GM12878 (cell line): Measurements from ENCODE around the gene PLA2G2E. TPM values are rescaled to one million over a fixed set of nuclear protein-coding genes. Genes with fewer than 3 reads are reported as not detected.

ENCODE experiments used
- ASH2L ChIP-seq: fragments of 300-600, 200-600 bp; sonication (generic); IDR thresholded peaks from 2 replicates; pipeline ENCODE4 v1.6.1; 2017; ENCODE audit warnings: low read depth, mild to moderate bottlenecking, borderline replicate concordance
- MTA2 ChIP-seq: fragments of 450-650 bp; IDR thresholded peaks from 2 replicates; pipeline ENCODE4 v1.6.1; 2016; ENCODE audit warnings: low read depth, mild to moderate bottlenecking, moderate library complexity
- MYC ChIP-seq: IDR thresholded peaks from 2 replicates; pipeline ENCODE4 v1.6.1; 2011; ENCODE audit warnings: mild to moderate bottlenecking, low read length, moderate library complexity, inconsistent platforms; ENCODE audit not compliant: insufficient read depth, insufficient replicate concordance, insufficient read length, severe bottlenecking
- SIX5 ChIP-seq: IDR thresholded peaks from 2 replicates; pipeline ENCODE4 v1.6.1; 2011; ENCODE audit warnings: mild to moderate bottlenecking, low read depth, low read length, moderate library complexity; ENCODE audit not compliant: severe bottlenecking
- ZSCAN29 ChIP-seq: fragments of 450-650 bp; IDR thresholded peaks from 2 replicates; pipeline ENCODE4 v1.6.1; 2017; ENCODE audit warnings: mild to moderate bottlenecking, moderate library complexity
- polyA plus RNA-seq, 11 experiments: library from polyadenylated mRNA; depleted of rRNA in 4 of 11; unstranded in 6 of 11; stranded (reverse) in 5 of 11; fragments of >200 nt; fragmentation: Nextera tagmentation in 4 of 11; fragmentation: Illumina TruSeq in 1 of 11; extraction: Ambion mirVana in 4 of 11; extraction: Trizol in 1 of 11; gene quantifications; 1 replicate in 1 of 11; 2 replicates in 10 of 11; pipeline versions ENCODE4 v1.2.1 to v1.2.3, GENCODE V29; 2011 to 2016; ENCODE audit warnings: inconsistent platforms in 2 of 11, missing spikeins in 2 of 11, low read depth in 1 of 11
- total RNA-seq, 4 experiments: library from RNA; depleted of rRNA in 3 of 4; stranded (reverse); fragments of >200 nt in 3 of 4; fragmentation: Illumina TruSeq in 1 of 4; extraction: Trizol in 1 of 4; gene quantifications; 2 replicates each; pipeline versions ENCODE4 v1.2.1 to v1.2.3, GENCODE V29; 2013 to 2021
- TF ChIP-seq, protein P1 (sequence below): fragments of 450-650 bp; IDR thresholded peaks from 2 replicates; pipeline ENCODE4 v1.6.1; 2017; ENCODE audit warnings: mild to moderate bottlenecking, low read depth, inconsistent platforms; ENCODE audit not compliant: poor library complexity, severe bottlenecking
- TF ChIP-seq, protein P2 (sequence below): IDR thresholded peaks from 2 replicates; pipeline ENCODE4 v1.6.1; 2011; ENCODE audit warnings: mild to moderate bottlenecking, low read depth, low read length, moderate library complexity; ENCODE audit not compliant: insufficient replicate concordance
- TF ChIP-seq, protein P3 (sequence below): IDR thresholded peaks from 2 replicates; pipeline ENCODE4 v1.6.1; 2011; ENCODE audit warnings: low read depth, low read length, improper control_type of control experiment, borderline replicate concordance
- TF ChIP-seq, protein P4 (sequence below): fragments of 450-650 bp; IDR thresholded peaks from 2 replicates; pipeline ENCODE4 v1.6.1; 2016; ENCODE audit warnings: mild to moderate bottlenecking, moderate library complexity, borderline replicate concordance

The PLA2G2E gene
- total and polyA plus RNA-seq, 10 of the 15 experiments (the other 5 are each of a cell fraction or from before 2014, with no cell fraction given), result not detected

DNA sequence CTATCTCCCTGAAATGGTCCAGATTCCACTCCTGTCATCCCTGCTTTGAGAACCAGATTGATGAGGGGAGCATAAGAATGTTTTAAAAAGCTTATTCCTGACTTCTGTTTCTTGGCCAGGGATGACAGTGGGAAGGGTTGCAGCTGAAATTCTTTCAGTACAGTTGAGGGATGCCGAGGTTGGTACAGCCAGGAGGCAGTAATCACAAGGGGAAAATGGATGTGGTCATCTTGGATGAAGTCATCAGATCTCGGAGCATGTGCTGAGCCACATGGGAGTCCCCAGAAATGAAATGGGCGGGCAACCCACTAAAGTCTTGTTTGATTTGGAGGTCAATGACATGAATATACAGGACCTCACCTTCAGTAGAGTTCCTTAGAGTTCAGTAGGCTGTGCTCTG lies 18.7 kb upstream of the PLA2G2E start (continued):
- TF ChIP-seq MYC, result no peak
- TF ChIP-seq ASH2L, result no peak
- no peak for TF ChIP-seq ZSCAN29
- no peak for TF ChIP-seq MTA2
- TF ChIP-seq, protein P1, sequence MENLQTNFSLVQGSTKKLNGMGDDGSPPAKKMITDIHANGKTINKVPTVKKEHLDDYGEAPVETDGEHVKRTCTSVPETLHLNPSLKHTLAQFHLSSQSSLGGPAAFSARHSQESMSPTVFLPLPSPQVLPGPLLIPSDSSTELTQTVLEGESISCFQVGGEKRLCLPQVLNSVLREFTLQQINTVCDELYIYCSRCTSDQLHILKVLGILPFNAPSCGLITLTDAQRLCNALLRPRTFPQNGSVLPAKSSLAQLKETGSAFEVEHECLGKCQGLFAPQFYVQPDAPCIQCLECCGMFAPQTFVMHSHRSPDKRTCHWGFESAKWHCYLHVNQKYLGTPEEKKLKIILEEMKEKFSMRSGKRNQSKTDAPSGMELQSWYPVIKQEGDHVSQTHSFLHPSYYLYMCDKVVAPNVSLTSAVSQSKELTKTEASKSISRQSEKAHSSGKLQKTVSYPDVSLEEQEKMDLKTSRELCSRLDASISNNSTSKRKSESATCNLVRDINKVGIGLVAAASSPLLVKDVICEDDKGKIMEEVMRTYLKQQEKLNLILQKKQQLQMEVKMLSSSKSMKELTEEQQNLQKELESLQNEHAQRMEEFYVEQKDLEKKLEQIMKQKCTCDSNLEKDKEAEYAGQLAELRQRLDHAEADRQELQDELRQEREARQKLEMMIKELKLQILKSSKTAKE, result no peak
- TF ChIP-seq, protein P2, sequence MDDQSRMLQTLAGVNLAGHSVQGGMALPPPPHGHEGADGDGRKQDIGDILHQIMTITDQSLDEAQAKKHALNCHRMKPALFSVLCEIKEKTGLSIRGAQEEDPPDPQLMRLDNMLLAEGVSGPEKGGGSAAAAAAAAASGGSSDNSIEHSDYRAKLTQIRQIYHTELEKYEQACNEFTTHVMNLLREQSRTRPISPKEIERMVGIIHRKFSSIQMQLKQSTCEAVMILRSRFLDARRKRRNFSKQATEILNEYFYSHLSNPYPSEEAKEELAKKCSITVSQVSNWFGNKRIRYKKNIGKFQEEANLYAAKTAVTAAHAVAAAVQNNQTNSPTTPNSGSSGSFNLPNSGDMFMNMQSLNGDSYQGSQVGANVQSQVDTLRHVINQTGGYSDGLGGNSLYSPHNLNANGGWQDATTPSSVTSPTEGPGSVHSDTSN, result no peak
- TF ChIP-seq, protein P3, sequence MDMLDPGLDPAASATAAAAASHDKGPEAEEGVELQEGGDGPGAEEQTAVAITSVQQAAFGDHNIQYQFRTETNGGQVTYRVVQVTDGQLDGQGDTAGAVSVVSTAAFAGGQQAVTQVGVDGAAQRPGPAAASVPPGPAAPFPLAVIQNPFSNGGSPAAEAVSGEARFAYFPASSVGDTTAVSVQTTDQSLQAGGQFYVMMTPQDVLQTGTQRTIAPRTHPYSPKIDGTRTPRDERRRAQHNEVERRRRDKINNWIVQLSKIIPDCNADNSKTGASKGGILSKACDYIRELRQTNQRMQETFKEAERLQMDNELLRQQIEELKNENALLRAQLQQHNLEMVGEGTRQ, result no peak
- TF ChIP-seq SIX5, result no peak
- TF ChIP-seq, protein P4, sequence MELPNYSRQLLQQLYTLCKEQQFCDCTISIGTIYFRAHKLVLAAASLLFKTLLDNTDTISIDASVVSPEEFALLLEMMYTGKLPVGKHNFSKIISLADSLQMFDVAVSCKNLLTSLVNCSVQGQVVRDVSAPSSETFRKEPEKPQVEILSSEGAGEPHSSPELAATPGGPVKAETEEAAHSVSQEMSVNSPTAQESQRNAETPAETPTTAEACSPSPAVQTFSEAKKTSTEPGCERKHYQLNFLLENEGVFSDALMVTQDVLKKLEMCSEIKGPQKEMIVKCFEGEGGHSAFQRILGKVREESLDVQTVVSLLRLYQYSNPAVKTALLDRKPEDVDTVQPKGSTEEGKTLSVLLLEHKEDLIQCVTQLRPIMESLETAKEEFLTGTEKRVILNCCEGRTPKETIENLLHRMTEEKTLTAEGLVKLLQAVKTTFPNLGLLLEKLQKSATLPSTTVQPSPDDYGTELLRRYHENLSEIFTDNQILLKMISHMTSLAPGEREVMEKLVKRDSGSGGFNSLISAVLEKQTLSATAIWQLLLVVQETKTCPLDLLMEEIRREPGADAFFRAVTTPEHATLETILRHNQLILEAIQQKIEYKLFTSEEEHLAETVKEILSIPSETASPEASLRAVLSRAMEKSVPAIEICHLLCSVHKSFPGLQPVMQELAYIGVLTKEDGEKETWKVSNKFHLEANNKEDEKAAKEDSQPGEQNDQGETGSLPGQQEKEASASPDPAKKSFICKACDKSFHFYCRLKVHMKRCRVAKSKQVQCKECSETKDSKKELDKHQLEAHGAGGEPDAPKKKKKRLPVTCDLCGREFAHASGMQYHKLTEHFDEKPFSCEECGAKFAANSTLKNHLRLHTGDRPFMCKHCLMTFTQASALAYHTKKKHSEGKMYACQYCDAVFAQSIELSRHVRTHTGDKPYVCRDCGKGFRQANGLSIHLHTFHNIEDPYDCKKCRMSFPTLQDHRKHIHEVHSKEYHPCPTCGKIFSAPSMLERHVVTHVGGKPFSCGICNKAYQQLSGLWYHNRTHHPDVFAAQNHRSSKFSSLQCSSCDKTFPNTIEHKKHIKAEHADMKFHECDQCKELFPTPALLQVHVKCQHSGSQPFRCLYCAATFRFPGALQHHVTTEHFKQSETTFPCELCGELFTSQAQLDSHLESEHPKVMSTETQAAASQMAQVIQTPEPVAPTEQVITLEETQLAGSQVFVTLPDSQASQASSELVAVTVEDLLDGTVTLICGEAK, result no peak
